Mesodermal cell (in vitro differentiated cells): ENCODE data around the gene PCA3.

Source experiments
- H3K27ac ChIP-seq: 2 replicates; pipeline ENCODE4 v1.7.0; 2013; ENCODE audit warnings: mild to moderate bottlenecking, low read depth, low read length, moderate library complexity; ENCODE audit not compliant: severe bottlenecking
- H3K36me3 ChIP-seq: 2 replicates; pipeline ENCODE4 v1.7.1; 2013; ENCODE audit warnings: mild to moderate bottlenecking, low read length, moderate library complexity; ENCODE audit not compliant: control insufficient read depth, insufficient read depth
- H3K4me1 ChIP-seq: one replicate; pipeline ENCODE4 v1.7.1; 2013; ENCODE audit warnings: mild to moderate bottlenecking, low read length; ENCODE audit not compliant: insufficient read depth, control insufficient read depth, poor library complexity, severe bottlenecking
- H3K4me3 ChIP-seq: 2 replicates; pipeline ENCODE4 v1.7.0; 2013; ENCODE audit warnings: low read length, control low read depth, mild to moderate bottlenecking; ENCODE audit not compliant: insufficient read depth, poor library complexity, severe bottlenecking; ENCODE audit errors: extremely low read depth
- H3K9me3 ChIP-seq: 2 replicates; pipeline ENCODE4 v1.7.1; 2013; ENCODE audit warnings: mild to moderate bottlenecking, low read length, moderate library complexity; ENCODE audit not compliant: control insufficient read depth
- WGBS, 2 experiments: methylation state at CpG; one replicate each; pipeline ENCODE4 v1.1.5; 2013; ENCODE audit warnings: missing lambda C conversion rate in 2 of 2; ENCODE audit not compliant: insufficient coverage in 2 of 2; 5-methylcytosine and 5-hydroxymethylcytosine counted together

The PCA3 gene

GRCh38 chr9:76756941-76757673 lies 7.1 kb upstream of the PCA3 start:
- no peak overlapping the region for H3K27ac ChIP-seq
- no peaks in the 10 kb centered on the region for H3K9me3 ChIP-seq
- H3K4me3 ChIP-seq = no peak overlapping the region
- 88 to 100% methylated on average over 1 of the region's 3 CpGs for WGBS, 2 experiments
- no peaks in the 10 kb centered on the region for H3K36me3 ChIP-seq
- no peaks in the 10 kb centered on the region for H3K4me1 ChIP-seq

GRCh38 chr9:76758476-76758875 lies 5.8 kb upstream of the PCA3 start:
- Histone ChIP-seq H3K36me3 (no peaks in the 10 kb centered on the region), H3K4me1 (no peaks in the 10 kb centered on the region), H3K9me3 (no peaks in the 10 kb centered on the region), H3K27ac (no peak overlapping the region), H3K4me3 (no peak overlapping the region)
- 74 to 79% methylated on average over 3 of the region's 4 CpGs for WGBS, 2 experiments

- Histone ChIP-seq H3K9me3 (no peaks in the 10 kb centered on the region), H3K27ac (no peak overlapping the region), H3K4me1 (no peaks in the 10 kb centered on the region), H3K4me3 (no peak overlapping the region), H3K36me3 (no peaks in the 10 kb centered on the region)
- 74 to 88% methylated on average over 3 to 4 of the region's 6 CpGs for WGBS, 2 experiments
Observed at GRCh38 chr9:76759732-76760131, 4.5 kb upstream of the PCA3 start.

GRCh38 chr9:76761448-76761847 lies 2.8 kb upstream of the PCA3 start:
- H3K4me1 ChIP-seq = no peaks in the 10 kb centered on the region
- WGBS, 2 experiments = no CpG with 5 or more reads among the region's 1 CpG
- H3K36me3 ChIP-seq = no peaks in the 10 kb centered on the region
- H3K4me3 ChIP-seq = no peak overlapping the region
- no peak overlapping the region for H3K27ac ChIP-seq
- no peaks in the 10 kb centered on the region for H3K9me3 ChIP-seq

- H3K9me3 ChIP-seq = no peaks in the 10 kb centered on the region
- H3K4me3 ChIP-seq = no peak overlapping the region
- H3K36me3 ChIP-seq = no peaks in the 10 kb centered on the region
- no peaks in the 10 kb centered on the region for H3K4me1 ChIP-seq
- WGBS, 2 experiments = 88 to 100% methylated on average over 1 of the region's 3 CpGs
- no peak overlapping the region for H3K27ac ChIP-seq
Observed at GRCh38 chr9:76766126-76766525, 1.9 kb downstream of the PCA3 start.

GRCh38 chr9:76772686-76773445 lies 8.6 kb downstream of the PCA3 start:
- Histone ChIP-seq H3K36me3 (no peaks in the 10 kb centered on the region), H3K4me1 (no peaks in the 10 kb centered on the region), H3K27ac (no peak overlapping the region), H3K9me3 (no peaks in the 10 kb centered on the region), H3K4me3 (no peak overlapping the region)
- WGBS, 2 experiments = 60 to 100% methylated on average over 1 of the region's 5 CpGs

GRCh38 chr9:76784881-76785280 lies 20.6 kb downstream of the PCA3 start:
- no peaks in the 10 kb centered on the region for H3K36me3 ChIP-seq
- no peak overlapping the region for H3K4me3 ChIP-seq
- no peaks in the 10 kb centered on the region for H3K9me3 ChIP-seq
- no peak overlapping the region for H3K27ac ChIP-seq
- no peaks in the 10 kb centered on the region for H3K4me1 ChIP-seq

- no peak overlapping the region for H3K4me3 ChIP-seq
- H3K4me1 ChIP-seq = no peaks in the 10 kb centered on the region
- H3K27ac ChIP-seq = no peak overlapping the region
- no CpG with 5 or more reads among the region's 1 CpG for WGBS, 2 experiments
- no peaks in the 10 kb centered on the region for H3K9me3 ChIP-seq
- H3K36me3 ChIP-seq = no peaks in the 10 kb centered on the region
Observed at GRCh38 chr9:76785501-76785900, 21.3 kb downstream of the PCA3 start.

- Histone ChIP-seq H3K36me3 (no peaks in the 10 kb centered on the region), H3K27ac (no peak overlapping the region)
- WGBS, 2 experiments = 93 to 96% methylated on average over 9 to 11 of the region's 11 CpGs
Observed at GRCh38 chr9:76787677-76788076, 23.4 kb downstream of the PCA3 start.

GRCh38 chr9:76789840-76790239 lies 25.6 kb downstream of the PCA3 start:
- no peak overlapping the region for H3K4me3 ChIP-seq
- H3K4me1 ChIP-seq = no peaks in the 10 kb centered on the region
- 88% methylated on average over 1 of the region's 1 CpG; no CpG with 5 or more reads in 1 of the 2 experiments for WGBS, 2 experiments
- H3K9me3 ChIP-seq = no peaks in the 10 kb centered on the region
- H3K27ac ChIP-seq = no peak overlapping the region
- H3K36me3 ChIP-seq = no peaks in the 10 kb centered on the region

More at GRCh38 chr9:76787677-76788076, 23.4 kb downstream of the PCA3 start:
- Histone ChIP-seq H3K4me1 (no peaks in the 10 kb centered on the region), H3K4me3 (no peak overlapping the region), H3K9me3 (no peaks in the 10 kb centered on the region)
